Metanephros (tissue), 2 donors: Measurements from ENCODE around the gene DMAC2. TPM values are rescaled to one million over a fixed set of nuclear protein-coding genes. Genes with fewer than 3 reads are reported as not detected.

Source experiments
- small RNA-seq: library from RNA; depleted of rRNA; stranded (forward); fragments of <200 nt; gene quantifications from one replicate; pipeline ENCODE3, GENCODE V24; 2014; ENCODE audit warnings: low replicate concordance
- total RNA-seq: library from RNA; depleted of rRNA; stranded (reverse); fragments of >200 nt; gene quantifications from one replicate; pipeline ENCODE4 v1.2.3, GENCODE V29; 2014

Gene DMAC2
- 30.4 TPM for total RNA-seq

DNA sequence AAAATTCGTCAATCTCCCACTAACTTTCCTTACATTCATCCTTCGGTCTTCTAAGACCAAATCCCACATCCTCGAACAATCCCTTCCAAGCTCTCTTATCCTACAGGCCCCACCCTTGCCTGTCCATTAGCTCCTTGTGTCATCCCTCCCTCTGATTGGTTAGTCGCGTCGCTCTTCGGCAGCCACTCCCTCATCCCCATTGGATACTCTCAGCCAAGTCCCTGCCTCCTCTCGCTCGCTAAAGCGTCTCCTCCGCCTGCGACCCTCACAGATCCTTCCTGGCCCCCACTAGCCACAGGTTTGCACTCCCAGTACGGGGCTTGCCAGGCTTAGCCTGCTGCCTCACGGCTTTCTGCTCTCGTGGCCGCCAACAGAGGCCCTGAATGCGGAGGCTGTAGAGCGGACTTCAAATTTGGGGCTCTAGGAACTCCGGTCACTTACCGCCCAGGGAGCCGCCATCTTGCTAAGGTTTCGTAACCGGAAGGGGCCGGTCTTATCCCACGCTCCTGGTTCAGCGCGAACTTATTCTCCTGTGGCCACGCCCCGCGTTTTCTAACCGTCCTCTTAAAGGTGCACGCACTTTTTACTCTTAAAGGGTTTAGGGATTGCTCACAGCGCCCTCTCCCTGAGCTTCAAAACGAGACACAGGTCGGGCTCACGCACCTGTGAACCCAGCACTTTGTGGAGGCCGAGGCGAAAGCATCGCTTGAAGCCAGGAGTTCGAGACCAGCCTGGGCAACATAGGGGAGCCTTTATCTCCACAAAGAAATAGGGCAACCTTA, at the start of gene DMAC2:
Gene DMAC2, minus strand, starts transcription at position 472 of the 782 bp plus-strand sequence. Its CDS starts 13 bp downstream, at position 459.

DNA sequence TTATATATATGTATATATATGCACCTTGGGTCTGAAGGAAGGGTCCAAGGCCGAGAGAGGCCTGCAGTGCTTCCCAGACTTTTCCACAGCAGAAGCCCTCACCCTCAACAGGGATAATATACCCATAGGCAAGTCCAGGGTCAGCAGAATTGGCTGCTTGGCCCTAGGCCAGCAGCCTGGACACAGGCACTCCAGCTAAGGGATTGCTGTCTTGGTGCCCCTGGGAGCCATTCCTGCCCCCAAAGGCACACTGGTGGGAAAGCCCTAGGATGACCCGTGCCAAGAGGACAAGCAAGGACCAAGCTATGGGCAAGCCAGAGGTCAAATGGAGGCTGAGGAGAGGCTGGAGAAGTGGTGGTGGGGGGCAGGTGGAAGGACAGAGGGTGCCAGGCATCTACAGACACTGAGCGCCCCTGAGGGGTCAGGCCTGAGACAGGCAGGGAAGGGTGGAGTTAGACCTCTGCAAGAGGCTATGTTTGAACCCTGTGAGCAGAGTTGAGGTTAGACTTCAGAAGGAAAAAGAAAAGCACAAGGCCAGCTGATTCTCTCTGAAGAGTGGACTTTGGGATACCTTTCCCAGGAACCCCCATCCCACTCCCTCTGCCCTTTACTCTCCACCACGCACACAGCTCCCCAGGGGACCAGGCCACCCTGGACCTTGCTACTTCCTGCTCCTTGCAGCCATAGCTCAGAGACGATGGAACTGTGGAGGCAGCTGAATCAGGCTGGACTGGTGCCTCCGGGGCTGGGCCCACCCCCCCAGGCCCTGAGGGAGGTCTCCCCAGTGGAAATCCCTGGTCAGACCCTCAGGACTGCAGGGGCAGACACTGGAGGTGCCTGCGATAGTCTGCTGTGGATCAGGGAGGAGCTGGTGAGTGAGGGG, 3.0 kb upstream of the DMAC2 start, which contains the start of gene ERICH4:
Gene ERICH4, plus strand, starts transcription at position 684 of the 883 bp plus-strand sequence. Its CDS starts 14 bp downstream, at position 698.

DNA sequence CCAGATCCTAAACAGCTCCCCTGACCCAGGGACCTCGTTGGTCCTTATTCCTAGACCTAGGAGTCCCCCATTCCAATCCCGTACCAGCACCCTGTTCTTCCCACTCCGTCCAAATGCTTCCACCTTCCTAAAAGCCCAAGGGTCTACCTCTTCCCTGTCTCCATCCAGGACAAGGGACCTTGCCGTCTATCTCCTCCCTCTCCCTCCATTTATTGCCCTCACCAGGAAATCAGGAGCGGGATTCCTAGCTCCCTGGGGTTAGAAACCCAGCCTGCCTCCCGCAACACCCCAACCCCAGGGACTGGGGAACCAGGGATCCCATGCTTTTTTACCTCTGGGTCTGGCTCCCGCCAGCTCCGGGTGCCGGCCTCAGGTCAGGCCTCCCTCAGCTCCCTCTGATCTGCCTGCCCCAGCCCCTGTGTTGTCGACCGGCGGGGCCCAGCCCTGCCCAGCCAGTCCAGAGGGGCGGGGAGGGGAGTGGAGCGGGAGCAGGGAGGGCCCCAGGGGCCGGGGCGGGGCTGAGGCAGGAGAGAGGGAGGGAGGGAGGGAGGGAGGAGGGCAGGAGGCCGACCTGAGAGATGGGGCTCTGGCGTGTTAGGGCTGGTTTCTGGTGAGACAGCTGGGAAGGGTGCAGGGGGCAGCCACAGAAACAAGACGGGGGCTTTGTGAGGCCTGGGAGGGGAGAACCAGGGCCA, 12.6 kb downstream of the DMAC2 start, which contains the start of gene B3GNT8:
Gene B3GNT8, minus strand, starts transcription at position 423 of the 695 bp plus-strand sequence. CDS start 596 bp downstream, outside the sequence.

DNA sequence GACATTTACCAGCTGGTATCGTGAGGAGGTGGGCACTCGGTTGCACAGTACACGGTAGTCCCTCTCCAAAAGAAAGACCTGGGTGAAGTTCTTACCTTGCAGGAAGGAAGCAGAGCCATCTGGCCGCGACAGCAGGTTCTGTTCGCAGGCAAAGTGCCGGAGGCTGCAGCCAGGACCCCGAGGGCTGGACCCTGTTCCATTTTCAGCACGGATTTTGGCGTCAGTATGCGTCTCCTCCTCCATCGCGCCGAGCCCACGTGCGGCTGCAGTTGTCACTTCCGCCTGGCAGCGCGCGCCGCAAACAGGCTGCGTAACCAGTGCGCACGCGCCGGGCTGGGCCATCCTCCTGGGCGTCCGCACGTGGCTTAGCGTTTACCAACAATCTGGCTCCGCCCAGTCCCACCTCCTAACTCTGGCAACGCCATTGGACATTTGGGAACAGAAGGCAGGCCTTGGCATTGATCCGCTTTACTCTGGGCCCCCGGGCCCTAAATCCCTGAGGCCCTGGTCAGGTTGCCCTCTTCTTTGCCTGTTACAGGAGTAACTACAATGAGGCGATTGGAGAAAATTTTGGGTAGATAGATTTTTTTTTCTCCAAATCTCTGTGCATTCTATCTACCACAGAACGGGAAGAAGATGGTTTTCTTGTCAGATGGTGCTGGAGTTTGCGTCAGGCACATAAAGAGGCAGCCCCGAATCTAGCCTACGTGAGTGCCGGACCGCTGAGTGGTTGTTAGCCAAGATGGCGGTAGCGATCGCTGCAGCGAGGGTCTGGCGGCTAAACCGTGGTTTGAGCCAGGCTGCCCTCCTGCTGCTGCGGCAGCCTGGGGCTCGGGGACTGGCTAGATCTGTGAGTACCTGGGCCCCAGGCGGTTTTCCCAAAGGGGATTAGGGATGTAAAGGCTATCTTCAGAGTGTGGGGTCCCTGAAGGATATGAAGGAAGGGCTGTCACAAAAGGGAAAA, 42.3 kb downstream of the DMAC2 start, which contains the start of the genes BCKDHA and EXOSC5:
Gene BCKDHA, plus strand, starts transcription at position 733 of the 964 bp plus-strand sequence. Its CDS starts 10 bp downstream, at position 743.
Gene EXOSC5, minus strand, starts transcription at position 274 of the 964 bp plus-strand sequence. Its CDS starts 31 bp downstream, at position 243.

Small RNAs within 50 kb of the gene (small RNA-seq; reads per million reads assigned to genes)
- gene RF00017, result not detected

Other genes starting within 250 kb of the DMAC2 start
- 1.3 TPM for gene CYP2S1, start 246.7 kb downstream of the DMAC2 start, total RNA-seq
- gene AXL, start 220.7 kb downstream of the DMAC2 start, total RNA-seq, result 48.8 TPM
- gene HNRNPUL1, start 175.5 kb downstream of the DMAC2 start, total RNA-seq, result 152 TPM
- 21.4 TPM for gene CCDC97, start 129.7 kb downstream of the DMAC2 start, total RNA-seq
- 23.9 TPM for gene TGFB1, start 86.0 kb downstream of the DMAC2 start, total RNA-seq
- gene B9D2, start 75.8 kb downstream of the DMAC2 start, total RNA-seq, result 6.9 TPM
- gene TMEM91, start 63.4 kb downstream of the DMAC2 start, total RNA-seq, result 15.5 TPM
- gene EXOSC5, start 42.6 kb downstream of the DMAC2 start, total RNA-seq, result 14.5 TPM
- gene BCKDHA, start 42.1 kb downstream of the DMAC2 start, total RNA-seq, result 74.7 TPM
- gene B3GNT8, start 12.5 kb downstream of the DMAC2 start, total RNA-seq, result 8.0 TPM
- gene ERICH4, start 3.2 kb upstream of the DMAC2 start, total RNA-seq, result 0.64 TPM
- 3.5 TPM for gene CEACAM21, start 136.3 kb upstream of the DMAC2 start, total RNA-seq
- gene CEACAM4, start 187.2 kb upstream of the DMAC2 start, total RNA-seq, result 2.2 TPM
- gene CEACAM7, start 248.4 kb upstream of the DMAC2 start, total RNA-seq, result not detected